HEK293 (cell line): ENCODE results near the gene KLC1.

Experiments used
- CTCF ChIA-PET: fragments of 350-600 bp; formaldehyde crosslinking; extraction: SDS; loops from one replicate; lab custom pipeline; 2021; ENCODE audit warnings: antibody characterized with exemption; lab: Yijun Ruan, JAX
- POLR2A ChIA-PET: fragments of 300-600 bp; formaldehyde crosslinking; extraction: SDS; loops from one replicate; lab custom pipeline; 2020; ENCODE audit warnings: antibody characterized with exemption, inconsistent platforms; lab: Yijun Ruan, JAX
- H3K27ac ChIP-seq: fragments of 200-500 bp; sonication (Bioruptor generic); 2 replicates; pipeline ENCODE4 v1.5.1; 2014; ENCODE audit warnings: low read depth, low read length, control low read depth, inconsistent platforms; ENCODE audit errors: extremely low read depth
- H3K36me3 ChIP-seq, 2 experiments: fragments of 200-500 bp in 1 of 2; sonication (Bioruptor generic) in 1 of 2; 1 replicate in 1 of 2; 2 replicates in 1 of 2; pipeline ENCODE4 v1.5.1; 2014 to 2017; ENCODE audit warnings: inconsistent platforms in 2 of 2, low read length in 2 of 2; ENCODE audit not compliant: control insufficient read depth in 2 of 2, insufficient read depth in 1 of 2
- H3K4me1 ChIP-seq: fragments of 200-500 bp; sonication (Bioruptor generic); 2 replicates; pipeline ENCODE4 v1.5.1; 2014; ENCODE audit warnings: mild to moderate bottlenecking, low read length, inconsistent platforms; ENCODE audit not compliant: control insufficient read depth, insufficient read depth
- H3K4me3 ChIP-seq: 2 replicates; pipeline ENCODE4 v1.5.1; 2011; ENCODE audit warnings: low read depth, mild to moderate bottlenecking, control low read depth, low read length, moderate library complexity
- H3K9me3 ChIP-seq: fragments of 200-500 bp; sonication (Bioruptor generic); 2 replicates; pipeline ENCODE4 v1.5.1; 2014; ENCODE audit warnings: low read depth, low read length, inconsistent platforms; ENCODE audit not compliant: control insufficient read depth, insufficient read depth
- ATF2 ChIP-seq: fragments of 450-650 bp; formaldehyde crosslinking; IDR thresholded peaks from 2 replicates; pipeline ENCODE4 v1.5.1; 2016; ENCODE audit warnings: missing biosample characterization, missing genetic modification characterization, low read depth
- BCL6B ChIP-seq: fragments of 450-650 bp; formaldehyde crosslinking; IDR thresholded peaks from 2 replicates; pipeline ENCODE4 v1.5.1; 2017; ENCODE audit warnings: missing biosample characterization, missing genetic modification characterization
- EGR2 ChIP-seq: fragments of 450-650 bp; formaldehyde crosslinking; IDR thresholded peaks from 2 replicates; pipeline ENCODE4 v1.5.1; 2016; ENCODE audit warnings: low read depth, missing biosample characterization, missing genetic modification characterization
- HOXA7 ChIP-seq: sonication (generic); formaldehyde crosslinking; IDR thresholded peaks from 2 replicates; pipeline ENCODE4 v1.8.1; 2022; ENCODE audit warnings: missing genetic modification reagents, borderline replicate concordance
- KLF8 ChIP-seq: fragments of 450-650 bp; formaldehyde crosslinking; IDR thresholded peaks from 2 replicates; pipeline ENCODE4 v1.5.1; 2016; ENCODE audit warnings: missing biosample characterization, missing genetic modification characterization
- MYNN ChIP-seq: fragments of 450-650 bp; formaldehyde crosslinking; IDR thresholded peaks from 2 replicates; pipeline ENCODE4 v1.5.1; 2016; ENCODE audit warnings: missing biosample characterization, missing genetic modification characterization, borderline replicate concordance
- OVOL3 ChIP-seq: fragments of 450-650 bp; formaldehyde crosslinking; IDR thresholded peaks from 2 replicates; pipeline ENCODE4 v1.5.1; 2016; ENCODE audit warnings: missing biosample characterization, missing genetic modification characterization
- PBX3 ChIP-seq: sonication (generic); formaldehyde crosslinking; IDR thresholded peaks from 2 replicates; pipeline ENCODE4 v1.8.1; 2022; ENCODE audit warnings: mild to moderate bottlenecking, moderate library complexity, missing genetic modification reagents
- RBAK ChIP-seq: fragments of 450-650 bp; formaldehyde crosslinking; IDR thresholded peaks from 2 replicates; pipeline ENCODE4 v1.5.1; 2016; ENCODE audit warnings: missing biosample characterization, missing genetic modification characterization
- ZNF133 ChIP-seq: fragments of 450-650 bp; formaldehyde crosslinking; IDR thresholded peaks from 2 replicates; pipeline ENCODE4 v1.5.1; 2016; ENCODE audit warnings: missing biosample characterization, missing genetic modification characterization
- ZNF18 ChIP-seq: fragments of 450-650 bp; formaldehyde crosslinking; IDR thresholded peaks from 2 replicates; pipeline ENCODE4 v1.5.1; 2016; ENCODE audit warnings: missing biosample characterization, missing genetic modification characterization
- ZNF341 ChIP-seq: fragments of 450-650 bp; formaldehyde crosslinking; IDR thresholded peaks from 2 replicates; pipeline ENCODE4; 2016; ENCODE audit warnings: low read depth, missing biosample characterization, missing genetic modification characterization
- ZNF362 ChIP-seq: fragments of 450-650 bp; formaldehyde crosslinking; IDR thresholded peaks from 2 replicates; pipeline ENCODE4 v1.5.1; 2016; ENCODE audit warnings: missing biosample characterization, missing genetic modification characterization
- ZNF398 ChIP-seq: fragments of 450-650 bp; formaldehyde crosslinking; IDR thresholded peaks from 2 replicates; pipeline ENCODE4 v1.5.1; 2017; ENCODE audit warnings: missing biosample characterization, missing genetic modification characterization
- ZNF548 ChIP-seq: fragments of 450-650 bp; formaldehyde crosslinking; IDR thresholded peaks from 2 replicates; pipeline ENCODE4 v1.5.1; 2016; ENCODE audit warnings: missing biosample characterization, missing genetic modification characterization
- ZNF654 ChIP-seq: fragments of 450-650 bp; formaldehyde crosslinking; IDR thresholded peaks from 2 replicates; pipeline ENCODE4 v1.5.1; 2016; ENCODE audit warnings: low read depth, missing biosample characterization, missing genetic modification characterization
- ZNF664 ChIP-seq: fragments of 450-650 bp; formaldehyde crosslinking; IDR thresholded peaks from 2 replicates; pipeline ENCODE4 v1.5.1; 2016; ENCODE audit warnings: missing biosample characterization, missing genetic modification characterization
- ZNF747 ChIP-seq: fragments of 450-650 bp; formaldehyde crosslinking; IDR thresholded peaks from 2 replicates; pipeline ENCODE4 v1.5.1; 2016; ENCODE audit warnings: missing biosample characterization, missing genetic modification characterization
- ZNF777 ChIP-seq: fragments of 450-650 bp; formaldehyde crosslinking; IDR thresholded peaks from 2 replicates; pipeline ENCODE4 v1.5.1; 2017; ENCODE audit warnings: missing biosample characterization, missing genetic modification characterization, borderline replicate concordance
- ZNF785 ChIP-seq: fragments of 450-650 bp; formaldehyde crosslinking; IDR thresholded peaks from 2 replicates; pipeline ENCODE4 v1.5.1; 2016; ENCODE audit warnings: missing biosample characterization, missing genetic modification characterization
- ZSCAN16 ChIP-seq: fragments of 450-650 bp; formaldehyde crosslinking; IDR thresholded peaks from 2 replicates; pipeline ENCODE4 v1.5.1; 2016; ENCODE audit warnings: missing biosample characterization, missing genetic modification characterization
- ZSCAN18 ChIP-seq: fragments of 450-650 bp; formaldehyde crosslinking; IDR thresholded peaks from 2 replicates; pipeline ENCODE4 v1.5.1; 2016; ENCODE audit warnings: missing biosample characterization, missing genetic modification characterization

KLC1 gene

GRCh38 chr14:103748534-103748857 lies 119.5 kb downstream of the KLC1 start (continued):
- TF ChIP-seq PBX3 (CRISPR knock-in tag): no peak

- Histone ChIP-seq H3K4me3 (no peak overlapping the region), H3K27ac (no peak overlapping the region), H3K9me3 (no peaks in the 10 kb centered on the region), H3K4me1 (no peaks in the 10 kb centered on the region), H3K36me3 (peaks cover 5 to 58% of the 10 kb centered on the region in 2 experiments)
- TF ChIP-seq ZNF777 (tag by site-specific recombination) (no peak), ZSCAN16 (tag by site-specific recombination) (no peak), ATF2 (tag by site-specific recombination) (no peak), BCL6B (tag by site-specific recombination) (no peak), ZNF785 (tag by site-specific recombination) (no peak), ZNF654 (tag by site-specific recombination) (no peak), ZNF664 (tag by site-specific recombination) (no peak), ZNF133 (tag by site-specific recombination) (no peak), ZNF747 (tag by site-specific recombination) (no peak), KLF8 (tag by site-specific recombination) (no peak), ZNF362 (no peak), ZNF18 (tag by site-specific recombination) (no peak), RBAK (no peak), ZNF398 (no peak), ZNF341 (tag by site-specific recombination) (no peak)
- ChIA-PET CTCF (no interaction called here), POLR2A (no interaction called here)
These were observed 120.4 kb downstream of the KLC1 start for GRCh38 chr14:103749452-103749851.

- POLR2A ChIA-PET: no interaction called here
- Histone ChIP-seq H3K36me3 (peaks cover 5 to 53% of the 10 kb centered on the region in 2 experiments), H3K4me1 (no peaks in the 10 kb centered on the region), H3K27ac (no peak overlapping the region), H3K9me3 (no peaks in the 10 kb centered on the region), H3K4me3 (no peak overlapping the region)
- CTCF ChIA-PET: no interaction called here
- no peak for TF ChIP-seq HOXA7
- TF ChIP-seq EGR2 (tag by site-specific recombination): no peak
- no peak for TF ChIP-seq ZSCAN18 (tag by site-specific recombination)
- no peak for TF ChIP-seq MYNN (tag by site-specific recombination)
- TF ChIP-seq ZNF548 (tag by site-specific recombination): no peak
- TF ChIP-seq OVOL3 (tag by site-specific recombination): no peak
These were observed 120.8 kb downstream of the KLC1 start for GRCh38 chr14:103749860-103750259.
